ENCODE data around the gene RAB3GAP2.
"Not testable (repeated sequence)": the region's sequence is repeated elsewhere in the genome, so short reads cannot be mapped to it uniquely, and the experiment has no call there.

Gene RAB3GAP2

DNA sequence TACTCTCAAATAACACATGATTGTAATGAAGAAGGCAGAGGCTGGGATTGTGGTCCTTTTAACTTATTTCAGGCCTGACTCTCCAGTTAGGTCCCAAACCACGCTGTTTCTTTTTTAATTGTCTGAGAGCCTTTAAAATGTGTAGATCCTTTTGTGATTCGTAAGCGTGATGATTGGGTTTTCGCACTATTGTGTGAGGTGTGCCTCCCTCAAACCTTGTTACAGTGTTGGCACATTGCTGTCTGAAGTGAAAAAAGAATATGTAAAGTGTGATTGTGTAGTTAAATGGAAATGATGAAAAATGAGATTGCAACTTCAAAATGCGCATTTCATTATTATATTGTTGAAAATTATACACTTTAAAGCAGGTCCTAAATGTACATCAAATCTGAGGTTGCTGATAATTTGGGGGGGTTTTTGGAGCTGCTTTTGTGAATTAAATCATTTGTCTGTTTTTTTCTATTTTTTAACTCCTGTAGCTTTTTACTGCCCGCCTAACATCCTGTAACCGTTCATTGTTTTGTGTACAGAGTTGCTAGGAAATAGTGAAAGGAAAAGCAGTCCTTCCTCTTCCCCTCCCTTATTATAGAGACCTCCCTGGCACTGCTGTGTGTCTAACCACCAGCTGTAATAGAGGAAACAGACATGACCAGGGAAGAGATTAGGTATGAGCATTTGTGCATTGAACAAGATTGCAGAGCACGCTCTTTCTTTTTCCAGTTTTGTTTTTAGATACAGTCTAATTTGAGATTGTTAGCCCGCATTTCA lies 135.1 kb downstream of the RAB3GAP2 start:
- no peak for DNase-seq

DNA sequence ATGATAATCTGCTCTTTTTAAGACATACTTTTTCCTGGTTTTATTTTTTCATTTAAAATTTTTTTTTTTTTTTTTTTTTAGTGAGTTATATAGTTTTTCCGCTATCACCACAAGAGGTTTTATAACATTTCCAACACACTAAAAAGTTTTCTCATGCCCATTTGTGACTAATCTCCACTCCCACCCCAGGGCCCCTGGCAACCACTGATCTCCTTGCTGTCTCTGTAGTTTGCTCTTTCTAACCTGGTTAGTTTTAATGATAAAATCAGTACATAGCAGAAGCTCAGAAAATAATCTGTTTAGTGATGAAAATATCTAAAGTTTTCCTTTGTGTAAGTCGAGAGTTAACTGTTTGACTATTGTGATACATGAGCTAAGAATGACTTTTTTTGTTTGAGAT lies 136.5 kb downstream of the RAB3GAP2 start:
- no peak for DNase-seq

DNA sequence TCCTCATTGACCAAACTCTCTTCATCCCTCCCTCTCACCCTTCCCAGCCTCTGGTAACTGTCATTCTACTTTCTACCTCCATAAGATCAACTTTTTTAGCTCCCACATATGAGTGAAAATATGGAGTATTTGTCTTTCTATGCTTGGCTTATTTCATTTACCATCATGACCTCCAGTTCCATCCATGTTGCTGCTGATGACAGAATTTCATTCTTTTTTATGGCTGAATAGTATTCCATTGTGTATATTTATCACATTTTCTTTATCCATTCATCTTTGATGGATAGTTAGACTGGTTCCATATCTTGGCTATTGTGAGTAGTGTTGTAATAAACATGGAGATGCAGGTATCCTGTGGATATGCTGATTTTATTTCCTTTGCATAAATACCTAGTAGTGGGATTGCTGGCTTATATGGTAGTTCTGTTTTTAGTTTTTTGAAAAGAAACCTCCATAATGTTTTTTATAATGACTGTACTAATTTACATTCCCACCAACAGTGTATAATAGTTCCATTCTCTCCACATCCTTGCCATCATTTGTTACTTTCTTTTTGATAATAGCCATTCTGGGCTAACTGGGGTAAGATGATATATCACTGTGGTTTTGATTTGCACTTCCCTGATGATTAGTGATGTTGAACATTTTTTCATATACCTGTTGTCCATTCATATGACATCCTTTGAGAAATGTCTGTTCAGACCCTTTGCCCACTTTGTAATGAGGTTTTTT lies 142.6 kb downstream of the RAB3GAP2 start:
- DNase-seq, result no peak

DNA sequence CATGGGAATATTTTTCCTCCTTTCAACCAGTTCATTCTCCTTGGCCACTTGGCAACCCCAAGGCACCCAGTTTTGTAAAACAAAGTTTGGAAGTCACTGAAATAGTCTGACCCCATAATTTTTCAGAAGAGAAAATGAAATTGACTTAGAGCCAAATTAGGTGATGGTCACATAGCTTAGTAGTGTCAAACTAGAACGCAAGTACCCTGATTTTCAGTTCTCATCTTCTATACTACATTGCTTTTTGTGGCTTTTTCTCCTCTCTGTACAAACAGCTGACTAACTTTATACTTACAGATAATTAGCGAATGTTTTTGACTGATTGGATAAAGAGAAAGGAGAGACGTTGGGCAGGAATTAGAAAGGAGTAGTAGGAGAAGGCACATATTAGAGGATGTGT lies 145.2 kb downstream of the RAB3GAP2 start:
- DNase-seq, result no peak

DNA sequence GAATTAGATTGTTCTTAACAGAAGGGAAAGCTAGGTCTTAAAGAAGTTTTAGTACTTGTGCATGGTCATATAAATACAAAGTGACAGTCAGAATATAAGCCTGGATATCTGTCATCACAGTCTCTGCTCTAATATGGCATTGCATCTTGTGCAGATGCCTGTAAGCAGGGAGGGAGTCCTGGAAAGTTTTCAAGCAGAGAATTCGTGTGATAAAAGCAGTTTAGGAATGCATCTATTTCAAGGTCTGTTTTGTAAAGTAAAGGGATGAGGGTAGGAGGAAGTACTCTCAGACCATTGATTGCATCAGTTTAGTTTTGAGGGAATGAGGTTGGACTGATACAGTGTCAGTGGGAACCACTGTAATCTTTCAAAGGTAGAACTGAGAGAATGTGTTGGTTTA lies 147.7 kb downstream of the RAB3GAP2 start:
- no peak for DNase-seq

DNA sequence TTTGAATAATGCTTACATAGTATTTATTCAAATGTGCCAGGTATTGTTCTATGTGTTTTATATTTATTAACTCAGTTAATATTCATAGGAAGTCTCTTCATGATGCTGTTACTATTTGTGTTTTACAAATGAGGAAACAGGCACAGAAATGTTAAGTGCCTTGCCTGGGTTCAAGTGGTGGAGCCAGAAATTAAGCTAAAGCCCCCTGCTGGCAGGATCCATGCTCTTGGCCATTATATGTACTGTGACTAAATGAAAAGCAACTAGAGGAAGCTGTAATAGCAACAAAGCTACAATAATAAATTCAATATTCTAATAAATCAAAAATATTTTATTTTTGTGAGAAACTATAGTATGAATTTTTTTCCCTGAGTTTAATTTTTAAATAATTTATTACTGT lies 148.4 kb downstream of the RAB3GAP2 start:
- DNase-seq, result no peak

DNA sequence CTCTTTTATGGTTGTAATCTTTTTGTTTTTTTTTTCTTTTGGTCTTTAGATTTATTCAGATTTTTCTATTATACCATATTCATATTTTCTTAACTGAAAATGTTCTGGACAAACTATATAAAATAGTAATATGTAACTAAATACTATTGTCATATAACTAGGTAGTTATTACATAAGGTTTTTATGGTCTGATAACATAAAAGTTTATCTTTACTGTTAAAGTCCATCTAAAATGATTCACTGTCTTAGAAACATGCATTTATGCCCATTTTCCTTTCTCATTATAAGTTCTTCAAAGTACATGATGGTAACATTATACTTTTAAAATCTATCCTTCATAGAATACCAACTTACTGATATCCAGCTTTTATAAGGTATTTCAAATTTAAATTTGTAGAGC lies 149.2 kb downstream of the RAB3GAP2 start:
- no peak for DNase-seq

DNA sequence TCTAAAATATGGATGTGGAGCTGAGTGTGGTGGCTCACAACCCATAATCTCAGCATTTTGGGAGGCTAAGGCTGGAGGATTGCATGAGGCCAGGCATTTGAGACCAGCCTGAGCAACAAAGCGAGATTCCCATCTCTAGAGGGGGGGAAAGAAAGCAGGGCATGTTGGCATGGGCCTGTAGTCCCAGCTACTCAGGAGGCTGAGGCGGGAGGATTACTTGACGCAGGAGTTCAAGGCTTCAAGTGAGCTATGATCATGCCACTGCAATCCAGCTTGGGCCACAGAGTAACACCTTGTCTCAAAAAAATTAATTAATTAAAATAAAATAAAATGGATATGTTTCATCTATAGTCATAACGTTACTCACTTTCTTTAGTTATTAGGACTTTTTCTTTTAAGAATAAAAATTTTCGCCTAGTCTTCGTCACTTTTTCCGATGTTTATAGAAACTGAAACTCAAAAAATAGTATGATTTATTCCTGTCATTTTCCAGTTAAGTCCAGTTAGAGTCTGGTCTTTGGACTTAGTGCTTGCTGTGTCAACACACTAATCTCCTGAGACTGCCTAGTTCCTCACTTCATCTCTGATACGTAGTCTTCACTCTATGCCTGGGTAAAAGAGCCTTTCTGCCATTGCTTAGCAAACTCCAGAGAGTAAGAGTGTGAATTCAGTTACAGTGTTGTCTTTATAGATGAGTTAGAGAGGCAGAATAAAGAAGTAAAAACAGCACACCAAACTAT lies 150.3 kb downstream of the RAB3GAP2 start:
- no peak for DNase-seq

DNA sequence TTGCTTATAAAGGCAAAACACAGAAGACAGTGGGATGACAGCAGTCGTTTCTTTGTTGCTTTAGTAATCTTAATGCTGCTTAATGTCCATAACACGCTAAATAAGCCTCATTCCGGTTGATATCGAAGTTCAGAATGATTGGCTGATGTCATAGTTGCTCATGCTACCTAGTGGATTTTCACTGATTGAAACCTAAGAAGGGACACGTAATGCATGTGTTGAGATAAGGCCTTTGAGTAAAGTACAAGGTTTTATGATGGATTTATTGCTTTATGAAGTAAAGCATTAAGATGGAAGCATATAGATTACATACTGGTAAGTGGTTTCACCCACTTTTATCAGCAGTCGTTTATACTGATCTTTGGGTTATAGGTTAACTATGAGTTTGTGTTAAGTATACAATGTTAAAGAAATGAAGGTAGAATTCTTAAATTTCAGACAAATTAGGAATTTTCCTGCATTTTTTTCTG lies 153.2 kb downstream of the RAB3GAP2 start:
- DNase-seq, result no peak

DNA sequence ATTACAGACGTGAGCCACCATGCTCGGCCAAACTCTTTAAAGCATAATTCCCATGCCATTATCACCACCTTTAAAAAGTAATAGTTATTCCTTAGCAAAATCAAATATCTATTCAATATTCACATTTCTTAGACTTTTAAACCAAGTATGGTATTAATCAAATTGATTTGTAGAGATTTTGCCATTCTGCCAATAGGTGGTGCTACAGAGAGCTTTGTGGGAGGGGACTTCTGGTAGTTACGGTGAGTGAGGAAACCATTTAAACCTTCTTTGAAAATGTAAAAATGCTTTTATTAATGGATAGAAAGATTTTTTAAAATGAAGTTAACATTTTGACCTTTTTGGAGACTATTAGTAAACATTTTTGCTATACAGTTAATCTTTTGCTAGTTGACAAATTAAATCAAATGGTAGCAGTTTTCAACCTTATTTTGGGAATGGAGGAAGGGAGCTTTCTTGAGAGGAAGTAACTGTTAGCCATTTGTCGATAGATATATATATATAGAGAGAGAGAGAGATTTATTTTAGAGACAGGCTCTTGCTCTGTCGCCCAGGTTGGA lies 159.0 kb downstream of the RAB3GAP2 start:
- no peak for DNase-seq

DNA sequence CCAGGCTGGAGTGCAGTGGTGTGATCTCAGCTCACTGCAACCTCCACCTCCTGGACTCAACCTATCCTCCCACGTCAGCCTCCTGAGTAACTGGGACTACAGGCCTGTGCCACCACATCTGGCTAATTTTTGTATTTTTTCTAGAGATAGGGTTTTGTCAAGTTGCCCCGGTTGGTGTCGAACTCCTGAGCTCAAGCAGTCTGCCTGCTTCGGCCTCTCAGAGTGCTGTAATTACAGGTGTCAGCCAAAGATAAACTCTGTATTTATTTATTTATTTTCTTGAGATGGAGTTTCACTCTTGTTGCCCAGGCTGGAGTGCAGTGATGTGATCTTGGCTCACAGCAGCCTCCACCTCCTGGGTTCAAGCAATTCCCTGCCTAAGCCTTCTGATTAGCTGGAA lies 159.7 kb downstream of the RAB3GAP2 start:
- not testable (repeated sequence) for DNase-seq

DNA sequence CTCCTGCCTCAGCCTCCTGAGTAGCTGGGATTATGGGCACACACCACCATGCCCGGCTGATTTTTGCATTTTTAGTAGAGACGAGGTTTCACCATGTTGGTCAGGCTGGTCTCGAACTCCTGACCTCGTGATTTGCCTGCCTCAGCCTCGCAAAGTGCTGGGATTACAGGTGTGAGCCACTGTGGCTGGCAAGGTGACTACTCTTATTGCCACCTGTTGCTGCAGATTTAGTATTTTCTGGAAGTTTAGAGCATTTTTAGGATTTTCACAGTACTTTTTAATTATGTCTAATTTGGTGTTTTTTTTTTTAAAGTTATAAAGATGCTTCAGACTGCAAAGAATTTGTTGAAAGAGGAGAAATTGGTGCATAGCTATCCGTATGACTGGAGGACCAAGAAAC lies 161.8 kb downstream of the RAB3GAP2 start:
- not testable (repeated sequence) for DNase-seq

DNA sequence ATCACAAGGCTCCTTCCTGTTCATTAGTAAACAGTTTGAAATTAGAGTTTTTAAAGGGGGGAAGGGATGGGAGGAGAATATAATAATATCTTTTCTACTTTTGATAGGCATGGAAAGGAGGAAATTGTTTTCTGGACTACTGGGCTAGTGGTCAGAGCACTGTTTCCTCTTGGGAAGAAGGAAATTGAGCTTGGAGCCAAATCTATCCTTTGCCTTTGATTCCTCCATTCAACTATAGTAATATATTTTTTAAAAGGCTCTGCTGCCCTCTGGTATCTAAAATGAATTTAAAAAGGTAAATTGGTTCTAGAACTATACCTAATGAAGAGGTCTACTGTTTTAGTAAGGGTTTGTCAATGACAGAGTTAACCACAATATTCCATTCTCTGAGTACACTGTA lies 172.4 kb downstream of the RAB3GAP2 start:
- DNase-seq, result no peak
